OCI-LY1 (cell line): ENCODE results near the gene VAPB.

Experiments used
- CTCF ChIP-seq: fragments of 200-600 bp; sonication (generic), shearing (Covaris generic); IDR thresholded peaks from 2 replicates; pipeline ENCODE4 v1.5.1; 2017; ENCODE audit warnings: mild to moderate bottlenecking, antibody characterized with exemption, low read length, moderate library complexity, mixed read lengths
- EZH2 ChIP-seq: fragments of 200-600 bp; sonication (generic), shearing (Covaris generic); IDR thresholded peaks from 2 replicates; pipeline ENCODE4 v1.8.0; 2017; ENCODE audit warnings: borderline replicate concordance, mixed run types, mild to moderate bottlenecking, antibody characterized with exemption, low read length, moderate library complexity, mixed read lengths

- no peak for TF ChIP-seq CTCF
- no peak for TF ChIP-seq EZH2
Observed at GRCh38 chr20:58375759-58376352, 13.2 kb upstream of the VAPB start.
